ENCODE results near the gene AKAP9.
"Not testable (repeated sequence)": the region's sequence is repeated elsewhere in the genome, so short reads cannot be mapped to it uniquely, and the experiment has no call there.

The AKAP9 gene

GRCh38 chr7:92072121-92072520 lies 131.5 kb downstream of the AKAP9 start:
- DNase-seq = no peak

- no peak for DNase-seq
Measured at GRCh38 chr7:92072708-92073107, 132.0 kb downstream of the AKAP9 start.

- DNase-seq = no peak
Measured at GRCh38 chr7:92075455-92076158, 134.9 kb downstream of the AKAP9 start.

- no peak for DNase-seq
Measured at GRCh38 chr7:92076509-92076908, 135.8 kb downstream of the AKAP9 start.

GRCh38 chr7:92083922-92084321 lies 143.3 kb downstream of the AKAP9 start:
- DNase-seq = not testable (repeated sequence)

- no peak for DNase-seq
Measured at GRCh38 chr7:92088266-92088665, 147.6 kb downstream of the AKAP9 start.

GRCh38 chr7:92092210-92092609 lies 151.5 kb downstream of the AKAP9 start:
- DNase-seq = no peak

- no peak for DNase-seq
Measured at GRCh38 chr7:92095380-92095779, 154.7 kb downstream of the AKAP9 start.

GRCh38 chr7:92100534-92100933 lies 159.9 kb downstream of the AKAP9 start:
- no peak for DNase-seq

- not testable (repeated sequence) for DNase-seq
Measured at GRCh38 chr7:92102862-92103261, 162.2 kb downstream of the AKAP9 start.

GRCh38 chr7:92108821-92109220 lies 168.2 kb downstream of the AKAP9 start:
- no peak for DNase-seq

GRCh38 chr7:92110857-92111256 lies 170.2 kb downstream of the AKAP9 start:
- no peak for DNase-seq

GRCh38 chr7:92115821-92116220 lies 175.2 kb downstream of the AKAP9 start:
- no peak for DNase-seq

GRCh38 chr7:92116949-92117348 lies 176.3 kb downstream of the AKAP9 start:
- no peak for DNase-seq

- no peak for DNase-seq
Measured at GRCh38 chr7:92119213-92119759, 178.6 kb downstream of the AKAP9 start.

GRCh38 chr7:92121681-92122080 lies 181.0 kb downstream of the AKAP9 start:
- no peak for DNase-seq

GRCh38 chr7:92131093-92131492 lies 190.4 kb downstream of the AKAP9 start:
- no peak for DNase-seq

- DNase-seq = no peak
Measured at GRCh38 chr7:92131764-92132330, 191.2 kb downstream of the AKAP9 start.

- no peak for DNase-seq
Measured at GRCh38 chr7:92133133-92133736, 192.6 kb downstream of the AKAP9 start.

GRCh38 chr7:92133737-92134270 lies 193.1 kb downstream of the AKAP9 start:
- peak; percentile 21 to 81 for DNase-seq

GRCh38 chr7:92134271-92135051 lies 193.8 kb downstream of the AKAP9 start, which contains the start of gene CYP51A1:
CYP51A1 (minus strand) TSS chr7:92134477; CDS start chr7:92134364, 113 bp downstream.
- peak; percentile 78 to 85 for DNase-seq

GRCh38 chr7:92135052-92135889 lies 194.6 kb downstream of the AKAP9 start:
- no peak for DNase-seq
